Fibroblast of the aortic adventitia (primary cell): ENCODE data around the gene ZDHHC7. TPM values are rescaled to one million over a fixed set of nuclear protein-coding genes. Genes with fewer than 3 reads are reported as not detected.
"Not testable (repeated sequence)": the region's sequence is repeated elsewhere in the genome, so short reads cannot be mapped to it uniquely, and the experiment has no call there.

ENCODE experiments used
- DNase-seq: peaks from one replicate; pipeline ENCODE4 v3.0.0-alpha.2; 2010; ENCODE audit warnings: low read depth
- H3K4me3 ChIP-seq: 2 replicates; pipeline ENCODE4 v1.5.1; 2011; ENCODE audit warnings: low read depth, mild to moderate bottlenecking, control low read depth, low read length, moderate library complexity
- total RNA-seq: library from RNA; depleted of rRNA; stranded (reverse); fragments of >200 nt; gene quantifications from 2 replicates; pipeline ENCODE4 v1.2.3, GENCODE V29; 2012; ENCODE audit warnings: low replicate concordance
- TF ChIP-seq, protein P1 (sequence below): IDR thresholded peaks from 2 replicates; pipeline ENCODE4 v1.5.1; 2011; ENCODE audit warnings: mild to moderate bottlenecking, low read length, control low read depth, inconsistent platforms; ENCODE audit not compliant: insufficient read depth

ZDHHC7 gene
- total RNA-seq, 1 donor, result 82.5 TPM

DNA sequence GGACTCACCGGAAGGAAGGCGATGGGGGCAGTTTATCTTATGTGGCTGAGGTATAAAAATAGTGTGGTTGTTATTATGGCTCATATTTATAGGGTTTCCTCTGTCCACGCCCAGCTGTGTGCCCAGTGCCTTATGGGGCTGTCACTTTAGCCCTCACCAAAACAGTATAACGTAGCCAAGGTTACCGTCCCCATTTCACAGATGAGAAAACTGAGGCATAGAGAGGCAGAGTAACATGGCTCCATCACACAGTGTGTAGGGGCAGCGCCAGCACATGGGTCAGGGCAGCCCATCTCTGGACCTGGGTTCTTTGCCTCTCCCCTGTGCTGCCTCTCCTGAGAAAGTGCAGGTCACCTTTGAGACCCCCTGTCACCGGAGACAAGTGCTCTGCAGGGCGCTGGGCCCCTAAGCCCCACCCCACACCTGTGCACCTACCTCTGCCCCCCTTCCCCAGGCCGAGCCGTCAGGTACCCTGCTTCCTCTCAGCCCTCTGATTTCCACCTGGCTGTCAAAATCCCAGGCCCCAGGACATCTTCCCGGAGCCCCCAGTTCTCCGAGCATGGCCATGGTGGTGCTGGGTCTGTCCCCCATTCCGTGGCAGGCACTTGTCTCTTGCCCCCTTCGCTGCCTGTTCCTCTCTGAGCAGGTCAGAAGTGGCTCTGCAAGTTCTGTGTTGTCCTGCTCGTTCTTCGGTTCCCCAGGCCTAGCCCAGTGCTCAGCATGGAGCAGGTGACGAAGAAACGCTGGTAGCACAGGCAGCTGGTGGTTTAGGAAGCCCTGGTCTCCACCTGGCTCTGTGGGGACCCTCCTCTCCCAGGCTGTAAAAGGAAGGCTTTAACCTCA, 23.5 kb upstream of the ZDHHC7 start:
- no peak for DNase-seq
- no peak overlapping the region for H3K4me3 ChIP-seq
- TF ChIP-seq, protein P1, sequence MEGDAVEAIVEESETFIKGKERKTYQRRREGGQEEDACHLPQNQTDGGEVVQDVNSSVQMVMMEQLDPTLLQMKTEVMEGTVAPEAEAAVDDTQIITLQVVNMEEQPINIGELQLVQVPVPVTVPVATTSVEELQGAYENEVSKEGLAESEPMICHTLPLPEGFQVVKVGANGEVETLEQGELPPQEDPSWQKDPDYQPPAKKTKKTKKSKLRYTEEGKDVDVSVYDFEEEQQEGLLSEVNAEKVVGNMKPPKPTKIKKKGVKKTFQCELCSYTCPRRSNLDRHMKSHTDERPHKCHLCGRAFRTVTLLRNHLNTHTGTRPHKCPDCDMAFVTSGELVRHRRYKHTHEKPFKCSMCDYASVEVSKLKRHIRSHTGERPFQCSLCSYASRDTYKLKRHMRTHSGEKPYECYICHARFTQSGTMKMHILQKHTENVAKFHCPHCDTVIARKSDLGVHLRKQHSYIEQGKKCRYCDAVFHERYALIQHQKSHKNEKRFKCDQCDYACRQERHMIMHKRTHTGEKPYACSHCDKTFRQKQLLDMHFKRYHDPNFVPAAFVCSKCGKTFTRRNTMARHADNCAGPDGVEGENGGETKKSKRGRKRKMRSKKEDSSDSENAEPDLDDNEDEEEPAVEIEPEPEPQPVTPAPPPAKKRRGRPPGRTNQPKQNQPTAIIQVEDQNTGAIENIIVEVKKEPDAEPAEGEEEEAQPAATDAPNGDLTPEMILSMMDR, result no peak

DNA sequence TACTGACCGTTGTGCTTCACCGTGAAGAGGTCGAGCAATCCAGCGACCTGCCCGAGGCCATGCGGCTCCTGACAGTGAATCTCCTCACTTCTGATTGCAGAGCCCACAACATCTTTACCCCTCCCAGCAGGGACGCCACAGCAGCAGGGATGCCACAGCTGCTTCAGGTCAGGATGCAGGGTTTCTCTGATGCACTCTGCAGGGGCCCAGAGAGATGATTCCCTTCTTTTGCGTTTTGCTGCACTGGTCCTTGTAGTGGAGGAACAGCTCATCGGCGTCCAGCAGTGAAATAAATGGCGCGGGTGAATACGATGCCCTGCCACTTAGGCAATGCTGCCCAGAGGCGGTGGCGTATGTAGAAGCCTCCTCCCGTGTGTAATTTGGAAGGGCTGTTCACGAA, 21.8 kb upstream of the ZDHHC7 start:
- H3K4me3 ChIP-seq, result no peak overlapping the region
- no peak for DNase-seq
- TF ChIP-seq, protein P1, result no peak

DNA sequence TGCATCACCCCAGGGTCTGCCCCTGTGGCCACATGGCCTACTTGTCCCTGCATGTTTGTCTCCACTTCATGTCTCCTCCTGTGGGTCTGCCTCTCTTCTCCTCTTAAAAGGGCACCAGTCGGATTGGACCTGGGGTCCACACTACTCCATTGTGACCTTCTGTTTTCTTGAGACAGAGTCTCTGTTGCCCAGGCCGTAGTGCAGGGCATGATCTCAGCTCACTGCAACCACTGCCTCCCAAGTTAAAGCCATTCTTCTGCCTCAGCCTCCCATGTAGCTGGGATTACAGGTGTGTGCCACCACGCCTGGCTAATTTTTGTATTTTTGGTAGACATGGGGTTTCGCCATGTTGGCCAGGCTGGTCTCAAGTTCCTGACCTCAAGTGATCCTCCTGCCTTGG, 20.9 kb upstream of the ZDHHC7 start:
- H3K4me3 ChIP-seq, DNase-seq: not testable (repeated sequence)

DNA sequence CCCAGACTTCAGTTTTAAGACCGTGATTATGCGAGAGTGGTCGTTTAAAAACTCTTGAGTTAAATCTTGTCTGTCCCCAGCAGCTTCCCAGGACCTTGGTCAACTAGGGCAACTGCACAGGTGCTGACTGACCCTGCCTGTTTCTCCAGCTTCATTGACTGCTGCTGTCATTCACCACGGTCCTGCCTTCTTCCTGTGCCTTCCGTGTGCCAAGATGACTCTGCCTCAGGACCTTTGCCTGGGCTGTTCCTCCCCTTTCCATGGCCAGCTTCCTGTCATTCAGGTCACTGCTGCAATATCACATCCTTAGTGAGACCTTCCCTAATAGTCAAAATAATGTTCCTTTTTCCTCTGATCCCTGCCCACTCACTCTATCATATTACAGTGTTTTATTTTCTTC, 20.1 kb upstream of the ZDHHC7 start:
- no peak overlapping the region for H3K4me3 ChIP-seq
- DNase-seq, result no peak
- TF ChIP-seq, protein P1, result no peak

DNA sequence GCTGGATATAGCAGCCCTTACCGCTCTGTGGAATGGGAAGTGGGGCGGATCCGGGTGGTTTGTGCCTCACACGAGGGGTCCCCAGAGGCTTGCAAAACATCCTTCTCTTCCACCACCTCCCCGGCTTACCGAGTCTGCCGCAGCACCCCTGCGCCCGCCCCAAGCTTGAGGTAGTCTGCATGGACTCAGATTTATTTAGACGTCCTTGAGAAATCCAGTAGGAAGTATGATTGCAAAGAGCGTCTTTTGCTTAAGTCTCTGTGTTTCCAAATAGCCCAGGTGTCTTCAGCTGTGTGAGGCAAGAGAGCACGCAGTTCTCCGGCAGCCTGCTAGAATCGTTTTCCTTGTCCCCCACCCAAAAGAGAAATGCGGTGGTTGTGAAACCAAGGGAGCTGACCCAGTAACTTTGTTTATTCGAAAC, 18.7 kb upstream of the ZDHHC7 start:
- TF ChIP-seq, protein P1, result no peak
- DNase-seq, result no peak
- no peak overlapping the region for H3K4me3 ChIP-seq

DNA sequence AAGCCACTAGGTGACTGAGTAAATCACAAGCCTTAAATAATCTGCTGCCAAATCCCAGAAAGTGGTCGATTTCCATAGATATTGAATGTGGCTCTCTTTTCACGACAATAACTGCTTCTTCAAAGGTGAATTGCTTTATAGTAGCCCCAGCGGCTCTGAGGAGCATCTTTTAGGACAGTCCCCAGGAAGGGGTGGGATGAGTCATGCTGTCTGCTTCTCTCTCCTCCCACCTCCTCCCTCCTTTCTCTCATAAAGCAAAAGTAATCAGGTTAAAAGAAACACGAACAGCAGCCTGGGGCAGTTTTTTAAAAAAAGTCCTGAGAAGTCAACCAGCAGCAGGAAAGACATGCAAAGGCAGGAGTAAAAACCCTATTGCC, 18.1 kb upstream of the ZDHHC7 start:
- TF ChIP-seq, protein P1, result peak; percentile 17
- no peak overlapping the region for H3K4me3 ChIP-seq
- peak; percentile 37 for DNase-seq

DNA sequence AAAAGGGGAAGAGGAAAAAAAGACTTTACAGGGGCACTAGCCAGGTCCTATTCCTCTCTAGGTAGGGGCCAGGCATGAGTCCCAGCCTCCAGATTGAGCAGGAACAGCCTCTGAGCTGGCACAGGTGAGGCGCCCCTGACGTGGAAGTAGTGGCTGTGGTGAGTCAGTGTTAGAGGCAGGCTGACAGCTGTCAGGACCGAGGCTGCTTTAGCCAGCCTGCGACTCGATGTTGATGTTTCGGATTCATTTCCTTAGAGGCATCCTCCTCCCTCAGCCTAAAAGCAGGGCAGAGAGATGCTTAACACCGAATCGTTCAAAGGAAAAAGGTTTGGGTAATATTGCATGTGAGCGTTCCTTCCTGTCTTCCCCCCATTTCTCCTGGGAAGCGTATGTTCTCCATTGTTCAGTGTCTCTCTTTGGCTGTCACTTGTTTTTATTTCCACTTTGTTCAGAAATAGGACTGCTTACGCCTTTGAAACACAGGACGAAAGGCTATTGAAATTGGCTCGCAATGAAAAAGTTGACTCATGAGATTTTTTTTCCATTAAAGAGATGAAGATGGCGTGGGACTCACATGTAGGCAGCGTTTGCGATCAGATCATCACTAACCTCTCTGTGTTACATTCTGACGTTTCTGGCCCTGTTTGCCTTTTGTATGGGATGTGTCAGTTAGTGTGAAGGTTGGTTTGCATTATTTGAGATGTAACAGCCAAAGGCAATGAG, 17.5 kb upstream of the ZDHHC7 start:
- peak; percentile 65 for DNase-seq
- peak overlapping the region; percentile 79 for H3K4me3 ChIP-seq
- TF ChIP-seq, protein P1, result no peak
